ENCODE measurements around the gene EMP1. TPM values are rescaled to one million over a fixed set of nuclear protein-coding genes. Genes with fewer than 3 reads are reported as not detected.

The EMP1 gene
- total and polyA plus RNA-seq, 9 of the 15 experiments (the other 6 are each of a cell fraction or from before 2014, with no cell fraction given), result 0.10 to 0.60 TPM; not detected in 7

GRCh38 chr12:13206560-13206897 is 10.0 kb downstream of the EMP1 start:
- in situ Hi-C loops (cut with MboI) (loop anchor here (25.0 kb wide), 1 partner anchor 194 kb away; the partner anchor contains the start of gene HEBP1), intact Hi-C loops (cut with micrococcal nuclease) (no loop called here)
- DNase-seq (ENCODE audit: extremely low read depth in 1 of 4, low spot score in 3 of 4), result no peak
- BruUV-seq (replicated peaks), result no TSS peak
- Histone ChIP-seq H3K36me3 (ENCODE audit: control insufficient read depth, insufficient read depth, low read length) (no peaks in the 10 kb centered on the region), H3K27me3 (ENCODE audit: control insufficient read depth in 2 of 2, insufficient read depth in 2 of 2, low read length in 2 of 2) (peaks cover 0 to 23% of the 10 kb centered on the region in 2 experiments; a peak in 4 of 5 replicates), H3K4me2 (ENCODE audit: insufficient read depth, low read length) (no peak overlapping the region), H3K9me3 (replicated peaks; ENCODE audit: control insufficient read depth, insufficient read depth, low read depth, low read length) (no peaks in the 10 kb centered on the region), H3K4me1 (replicated peaks in 1 of 2; ENCODE audit: control insufficient read depth in 2 of 2, insufficient read depth in 2 of 2, low read length in 2 of 2) (no peaks in the 10 kb centered on the region; a peak in 1 of 5 replicates), H3K79me2 (ENCODE audit: control insufficient read depth, insufficient read depth, low read length) (no peaks in the 10 kb centered on the region), H3K9ac (ENCODE audit: insufficient read depth in 1 of 2, low read depth in 2 of 2, low read length in 2 of 2) (no peak overlapping the region), H4K20me1 (replicated peaks; ENCODE audit: control insufficient read depth, insufficient read depth, low read length) (no peaks in the 10 kb centered on the region), H2AFZ (ENCODE audit: low read depth, low read length) (no peak overlapping the region), H3K27ac (ENCODE audit: extremely low read depth, low read depth, low read length) (no peak overlapping the region), H3K4me3 (no peak overlapping the region), H3K9me1 (ENCODE audit: control insufficient read depth, insufficient read depth, low read length) (no peaks in the 10 kb centered on the region)
- TF ChIP-seq BRD9 (IDR thresholded peaks at IDR 0.05; ENCODE audit: low read depth, partially characterized antibody), result no peak
- no peak for TF ChIP-seq ZNF778 (CRISPR knock-in tag; IDR thresholded peaks at IDR 0.05)
- no peak for TF ChIP-seq JUND (IDR thresholded peaks at IDR 0.05; ENCODE audit: borderline replicate concordance, low read depth, low read length)
- no peak for TF ChIP-seq JUND (tag; IDR thresholded peaks at IDR 0.05; ENCODE audit: borderline replicate concordance, low read depth, low read length)
- TF ChIP-seq NR2C2 (CRISPR knock-in tag; IDR thresholded peaks at IDR 0.05), result no peak
- no peak for TF ChIP-seq NR2C2 (tag; IDR thresholded peaks at IDR 0.05)
- no peak for TF ChIP-seq ZSCAN29 (IDR thresholded peaks at IDR 0.05)
- TF ChIP-seq ATF3 (IDR thresholded peaks at IDR 0.05), result no peak
- no peak for TF ChIP-seq ATF3 (CRISPR knock-in tag; conservative IDR thresholded peaks at IDR 0.05)
- TF ChIP-seq HCFC1 (IDR thresholded peaks at IDR 0.05; ENCODE audit: low read depth, low read length), result no peak
- TF ChIP-seq PURB (CRISPR knock-in tag; IDR thresholded peaks at IDR 0.05; ENCODE audit: low read depth), result no peak
- CTCF ChIA-PET (ENCODE audit: low intra/inter-chr PET ratio), result no interaction called here
- no peak for FAIRE-seq
- ATAC-seq, result no peak
- 0% methylated on average over 1 of the region's 1 CpG for WGBS (ENCODE audit: insufficient coverage, low coverage, missing lambda C conversion rate)
- POLR2A ChIA-PET, result no interaction called here
